ENCODE data around the gene GAMT. TPM values are rescaled to one million over a fixed set of nuclear protein-coding genes. Genes with fewer than 3 reads are reported as not detected.

Gene GAMT
- total RNA-seq, 1 donor from 2014 or later, result 41.5 TPM

DNA sequence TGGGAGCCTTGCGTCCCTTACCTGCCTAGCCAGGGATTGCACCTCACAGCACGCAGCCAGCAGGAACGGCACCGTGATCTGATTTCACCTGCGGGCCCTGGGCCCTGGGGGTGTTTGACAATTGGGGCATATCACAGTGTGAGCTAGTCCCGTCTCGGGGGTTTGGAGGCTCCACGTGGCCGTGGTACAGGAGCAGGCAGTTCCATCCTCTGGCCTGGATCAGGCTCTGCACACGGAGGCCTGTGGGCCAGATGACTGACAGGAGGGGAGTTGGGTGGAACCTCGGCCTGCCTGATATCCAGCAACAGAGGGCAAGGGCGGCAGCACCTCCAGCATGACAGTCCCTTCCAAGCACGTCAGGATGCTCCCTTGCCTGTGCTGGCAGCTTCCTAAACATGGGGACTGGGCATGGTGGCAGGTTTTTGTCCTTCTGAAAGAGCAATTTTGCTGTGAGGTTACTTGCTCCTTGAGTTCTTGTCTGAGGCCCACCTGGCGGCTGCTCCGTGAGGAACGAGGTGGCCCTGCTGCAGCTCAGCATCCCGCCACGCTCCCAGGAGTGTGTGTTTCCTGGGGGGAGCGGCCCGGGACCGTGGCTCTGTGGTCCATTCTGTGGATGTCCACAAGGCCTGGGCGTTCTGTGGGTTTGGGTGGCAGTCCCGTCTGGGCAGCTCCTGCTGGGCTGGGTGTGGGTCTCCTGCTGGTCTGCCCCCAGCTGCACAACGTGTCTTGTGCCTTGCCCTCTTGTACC is 30.6 kb upstream of the GAMT start:
- Mint-ChIP-seq H3K36me3 (peaks cover 7% of the 10 kb centered on the region), H3K27ac (no peak overlapping the region), H3K27me3 (ENCODE audit: low read depth) (no peaks in the 10 kb centered on the region), H3K4me1 (no peaks in the 10 kb centered on the region), H3K4me3 (no peak overlapping the region), H3K9me3 (no peaks in the 10 kb centered on the region)
- DNase-seq (ENCODE audit: low spot score in 2 of 2, unreplicated experiment in 2 of 2), result no peak
- no peak for TF ChIP-seq CTCF (IDR thresholded peaks at IDR 0.05; ENCODE audit: unreplicated experiment)

- Mint-ChIP-seq H3K27me3 (ENCODE audit: low read depth) (no peaks in the 10 kb centered on the region), H3K27ac (no peak overlapping the region), H3K36me3 (peaks cover 5% of the 10 kb centered on the region), H3K9me3 (no peaks in the 10 kb centered on the region), H3K4me1 (no peaks in the 10 kb centered on the region), H3K4me3 (no peak overlapping the region)
- no peak for TF ChIP-seq CTCF (IDR thresholded peaks at IDR 0.05; ENCODE audit: unreplicated experiment)
- no peak for DNase-seq (ENCODE audit: low spot score in 2 of 2, unreplicated experiment in 2 of 2)
These were observed 28.9 kb upstream of the GAMT start for GRCh38 chr19:1430246-1430645.

DNA sequence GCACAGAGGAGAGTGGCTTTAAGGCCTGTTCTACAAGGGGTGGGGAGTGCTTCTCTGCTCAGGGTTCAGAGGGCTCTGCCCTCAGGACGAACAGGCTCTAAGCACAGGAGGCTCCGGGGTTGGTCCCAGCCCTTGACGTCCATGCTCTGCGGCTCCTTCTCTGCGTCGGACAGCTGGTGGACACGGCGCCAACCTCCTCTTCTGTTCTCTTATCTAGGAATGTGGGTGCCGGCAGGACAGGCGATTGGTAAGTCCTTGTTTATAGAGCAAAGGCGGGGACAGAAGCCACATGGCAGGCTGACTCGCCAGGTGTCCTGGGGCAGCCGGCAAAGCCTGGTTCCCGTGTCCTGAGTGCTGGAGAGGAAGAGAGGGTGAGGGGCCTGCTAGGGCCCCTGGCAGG is 28.4 kb upstream of the GAMT start:
- Mint-ChIP-seq H3K9me3 (no peaks in the 10 kb centered on the region), H3K27me3 (ENCODE audit: low read depth) (no peaks in the 10 kb centered on the region), H3K27ac (no peak overlapping the region), H3K4me1 (peaks cover 4% of the 10 kb centered on the region), H3K4me3 (no peak overlapping the region), H3K36me3 (peaks cover 7% of the 10 kb centered on the region)
- no peak for TF ChIP-seq CTCF (IDR thresholded peaks at IDR 0.05; ENCODE audit: unreplicated experiment)
- no peak for DNase-seq (ENCODE audit: low spot score in 2 of 2, unreplicated experiment in 2 of 2)

GRCh38 chr19:1428738-1429391 is 27.5 kb upstream of the GAMT start:
- H3K27me3 Mint-ChIP-seq (ENCODE audit: low read depth), result no peaks in the 10 kb centered on the region
- no peak for TF ChIP-seq CTCF (IDR thresholded peaks at IDR 0.05; ENCODE audit: unreplicated experiment)
- H3K36me3 Mint-ChIP-seq, result peaks cover 7% of the 10 kb centered on the region
- H3K4me3 Mint-ChIP-seq, result no peak overlapping the region
- DNase-seq (ENCODE audit: low spot score in 2 of 2, unreplicated experiment in 2 of 2), result no peak
- no peaks in the 10 kb centered on the region for H3K9me3 Mint-ChIP-seq
- peaks cover 4% of the 10 kb centered on the region for H3K4me1 Mint-ChIP-seq
- no peak overlapping the region for H3K27ac Mint-ChIP-seq

DNA sequence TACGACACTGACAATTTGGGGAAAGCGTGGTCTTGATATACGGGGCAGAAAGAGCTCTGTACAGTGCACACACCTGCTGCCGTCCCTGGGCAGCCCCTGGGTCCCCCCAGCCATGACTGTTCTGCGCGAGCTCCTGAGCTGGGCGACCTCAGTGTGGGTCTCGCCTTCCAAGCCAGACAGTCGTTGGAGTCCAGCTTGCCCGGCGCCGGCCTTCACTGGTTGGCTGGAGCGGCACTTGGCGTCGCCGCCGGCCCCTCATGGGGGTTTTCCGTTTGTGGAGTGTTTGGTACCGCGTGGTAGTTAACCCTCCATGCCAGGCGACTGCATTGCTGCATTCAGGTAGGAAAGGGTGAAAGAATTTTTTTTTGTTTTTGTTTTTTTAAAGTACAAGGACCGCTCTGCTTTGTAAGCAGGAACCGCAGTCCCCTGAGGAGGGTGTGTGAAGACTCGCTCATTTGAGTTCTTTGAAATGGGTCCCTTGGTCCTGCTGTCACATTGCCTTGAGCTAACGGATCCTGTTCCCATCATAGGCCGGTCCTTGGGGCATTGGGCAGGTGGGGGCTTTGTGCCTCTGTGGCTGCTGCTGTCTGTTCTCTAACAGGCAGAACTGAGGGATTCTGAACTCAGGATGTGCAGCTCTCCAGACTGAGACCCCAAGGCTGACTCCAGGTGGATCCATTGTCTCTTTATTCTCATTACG is 26.0 kb upstream of the GAMT start:
- Mint-ChIP-seq H3K27me3 (ENCODE audit: low read depth) (no peaks in the 10 kb centered on the region), H3K27ac (no peak overlapping the region), H3K9me3 (no peaks in the 10 kb centered on the region), H3K36me3 (peaks cover 13% of the 10 kb centered on the region), H3K4me1 (peaks cover 6% of the 10 kb centered on the region), H3K4me3 (no peak overlapping the region)
- no peak for TF ChIP-seq CTCF (IDR thresholded peaks at IDR 0.05; ENCODE audit: unreplicated experiment)
- no peak for DNase-seq (ENCODE audit: low spot score in 2 of 2, unreplicated experiment in 2 of 2)
